Activated CD8-positive, alpha-beta T cell treated with anti-CD3 and anti-CD28 coated beads, Interleukin-2, amount 10 ng/mL, durations not matched to agents 7 days and 5 days (primary cell): ENCODE data around the gene SPTSSB. TPM values are rescaled to one million over a fixed set of nuclear protein-coding genes. Genes with fewer than 3 reads are reported as not detected.

Experiments used
- ATAC-seq: fragments of 150-1000 bp; cut with Tn5 transposase; one replicate; pipeline ENCODE4 v1.10.0; 2021; ENCODE audit warnings: moderate library complexity
- CTCF ChIA-PET: fragments of 350-600 bp; sonication (Branson Sonifier 250); formaldehyde crosslinking; loops from one replicate; lab custom pipeline; 2021; ENCODE audit warnings: antibody characterized with exemption; lab: Charles Lee
- POLR2A ChIA-PET: fragments of 350-600 bp; sonication (Branson Sonifier 250); formaldehyde crosslinking; loops from one replicate; lab custom pipeline; 2021; ENCODE audit warnings: antibody characterized with exemption; lab: Charles Lee
- DNase-seq: peaks from one replicate; pipeline ENCODE4 v3.0.0-alpha.2; 2020
- H3K27ac Mint-ChIP-seq: one replicate; pipeline ENCODE4 v1.8.0; 2021; ENCODE audit warnings: mild to moderate bottlenecking, mixed read lengths
- H3K27me3 Mint-ChIP-seq: one replicate; pipeline ENCODE4 v1.8.0; 2021; ENCODE audit warnings: low read depth, mixed read lengths
- H3K36me3 Mint-ChIP-seq: one replicate; pipeline ENCODE4 v1.8.0; 2021; ENCODE audit warnings: low read depth, mixed read lengths
- H3K4me1 Mint-ChIP-seq: one replicate; pipeline ENCODE4 v1.8.0; 2021; ENCODE audit warnings: low read depth, mixed read lengths
- H3K4me3 Mint-ChIP-seq: one replicate; pipeline ENCODE4 v1.8.0; 2021; ENCODE audit warnings: mild to moderate bottlenecking, mixed read lengths
- H3K9me3 Mint-ChIP-seq: one replicate; pipeline ENCODE4 v1.8.0; 2022; ENCODE audit warnings: mixed read lengths; ENCODE audit not compliant: insufficient read depth
- total RNA-seq, 2 experiments: library from RNA; stranded (reverse); gene quantifications; one replicate each; pipeline ENCODE4 v1.2.3, GENCODE V29; 2021

The SPTSSB gene
- total RNA-seq, 2 experiments from 2014 or later, result not detected

DNA sequence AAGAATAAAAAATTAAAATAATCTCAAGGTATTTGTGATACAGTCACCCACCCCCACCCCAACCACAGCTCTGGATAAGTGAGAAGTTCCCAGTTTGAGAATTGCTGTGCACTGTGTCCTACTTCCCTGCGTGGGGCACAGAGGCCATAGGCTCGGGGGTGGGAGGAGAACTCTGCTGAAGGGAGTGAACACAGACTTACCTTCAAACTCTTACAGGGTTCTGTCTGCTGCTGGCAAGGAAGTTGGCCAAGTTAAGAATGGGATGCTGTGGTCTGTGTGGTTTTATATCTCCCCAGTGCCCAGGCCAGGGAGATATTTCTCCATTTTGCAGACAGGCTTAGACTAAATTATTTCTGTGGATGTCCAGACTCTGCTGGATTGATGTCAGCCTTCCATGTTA, 37.6 kb downstream of the SPTSSB start:
- H3K9me3 Mint-ChIP-seq, result no peaks in the 10 kb centered on the region
- POLR2A ChIA-PET, result no interaction called here
- no peak for DNase-seq
- H3K4me1 Mint-ChIP-seq, result no peaks in the 10 kb centered on the region
- no peak overlapping the region for H3K27ac Mint-ChIP-seq
- CTCF ChIA-PET, result no interaction called here
- ATAC-seq, result no peak
- no peaks in the 10 kb centered on the region for H3K36me3 Mint-ChIP-seq
- peaks cover 50% of the 10 kb centered on the region for H3K27me3 Mint-ChIP-seq
- H3K4me3 Mint-ChIP-seq, result no peak overlapping the region

DNA sequence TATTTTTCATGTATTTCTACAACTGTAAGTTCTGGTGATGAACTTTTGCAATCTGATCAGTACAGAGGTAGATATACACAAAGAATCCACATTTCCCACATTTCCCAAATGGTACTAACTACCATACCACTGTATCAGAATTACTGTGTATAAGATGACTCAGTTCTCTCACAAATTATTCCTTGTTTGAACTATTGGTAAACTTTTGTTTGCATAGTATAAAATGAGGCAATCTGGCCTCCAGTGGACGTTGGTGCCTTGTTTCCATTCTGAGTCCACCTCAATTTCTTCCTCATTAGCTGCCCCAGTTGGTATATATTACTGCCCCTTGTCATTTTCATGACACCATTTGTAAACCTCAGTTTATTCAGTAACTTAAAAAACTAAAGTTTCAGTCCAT, 38.5 kb downstream of the SPTSSB start:
- Mint-ChIP-seq H3K4me1 (peaks cover 4% of the 10 kb centered on the region), H3K27ac (no peak overlapping the region), H3K27me3 (peaks cover 45% of the 10 kb centered on the region), H3K9me3 (no peaks in the 10 kb centered on the region), H3K4me3 (no peak overlapping the region), H3K36me3 (no peaks in the 10 kb centered on the region)
- DNase-seq (no peak), ATAC-seq (no peak)
- POLR2A ChIA-PET, result no interaction called here
- CTCF ChIA-PET, result no interaction called here

DNA sequence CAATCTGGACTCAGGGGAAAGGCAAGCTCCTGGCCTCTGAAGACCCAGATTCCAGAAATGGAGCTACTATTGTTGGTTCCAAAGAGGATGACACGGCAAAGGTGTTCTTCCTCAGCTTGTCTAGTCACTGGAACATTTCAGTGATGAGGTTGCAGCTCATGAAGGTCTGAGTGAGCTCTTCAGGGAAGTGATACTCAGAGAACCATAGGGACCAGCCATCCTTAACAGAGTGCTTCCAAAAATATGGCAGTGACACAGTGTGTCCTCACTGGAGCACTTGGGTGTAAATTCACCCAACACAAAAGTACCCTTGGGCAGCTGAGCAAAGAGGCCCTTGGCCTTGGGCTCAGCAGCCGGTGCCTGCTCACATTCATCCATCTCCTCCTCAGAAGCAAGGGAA, 46.3 kb downstream of the SPTSSB start:
- Mint-ChIP-seq H3K27me3 (peaks cover 46% of the 10 kb centered on the region), H3K4me1 (peaks cover 4% of the 10 kb centered on the region)

DNA sequence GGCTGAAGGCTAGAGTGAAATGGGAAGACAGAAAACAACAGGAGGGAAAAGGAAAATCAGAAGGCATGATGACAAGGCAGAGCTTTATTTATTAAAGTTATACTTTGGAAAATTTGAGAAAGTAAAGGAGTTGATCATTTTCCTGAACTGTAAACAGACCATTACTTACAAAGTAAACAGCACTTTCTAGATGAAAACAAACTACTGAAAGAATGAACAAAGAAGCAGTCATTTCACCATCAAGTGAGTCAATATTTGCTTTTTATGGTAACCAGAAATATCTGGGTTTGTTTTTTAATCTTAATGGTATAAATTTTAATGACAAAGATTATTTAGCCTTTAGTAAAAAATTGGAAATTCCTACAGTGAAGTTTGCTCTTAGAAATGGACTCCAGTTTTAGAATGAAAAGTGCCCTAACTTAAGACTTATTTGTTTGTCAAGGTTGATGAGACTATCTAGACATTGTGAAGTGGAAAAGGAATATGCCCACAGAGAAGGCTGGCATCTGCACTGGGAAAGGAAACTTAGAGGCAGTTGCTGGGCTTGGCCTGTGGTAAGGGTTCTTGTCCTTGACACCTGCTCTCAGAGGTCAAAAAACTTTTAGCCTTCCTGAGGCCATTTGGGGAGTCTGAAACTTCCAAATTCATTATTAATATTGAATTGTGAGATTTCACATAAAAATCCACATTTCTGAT, 47.2 kb downstream of the SPTSSB start:
- no peak overlapping the region for H3K4me3 Mint-ChIP-seq
- no peak for ATAC-seq
- CTCF ChIA-PET, result interaction anchor here (1.0 kb wide), 1 partner anchor 19 kb away, joined by 3 read pairs; no protein-coding TSS in a partner anchor

More for the DNA sequence above, 46.3 kb downstream of the SPTSSB start:
- no peak overlapping the region for H3K27ac Mint-ChIP-seq
- no peak for ATAC-seq
- DNase-seq, result no peak
- H3K9me3 Mint-ChIP-seq, result peaks cover 12% of the 10 kb centered on the region
- H3K36me3 Mint-ChIP-seq, result no peaks in the 10 kb centered on the region
- ChIA-PET POLR2A (interaction anchor here (0.6 kb wide), 1 partner anchor 30 kb away, joined by 3 read pairs; no protein-coding TSS in a partner anchor), CTCF (no interaction called here)
- no peak overlapping the region for H3K4me3 Mint-ChIP-seq

DNA sequence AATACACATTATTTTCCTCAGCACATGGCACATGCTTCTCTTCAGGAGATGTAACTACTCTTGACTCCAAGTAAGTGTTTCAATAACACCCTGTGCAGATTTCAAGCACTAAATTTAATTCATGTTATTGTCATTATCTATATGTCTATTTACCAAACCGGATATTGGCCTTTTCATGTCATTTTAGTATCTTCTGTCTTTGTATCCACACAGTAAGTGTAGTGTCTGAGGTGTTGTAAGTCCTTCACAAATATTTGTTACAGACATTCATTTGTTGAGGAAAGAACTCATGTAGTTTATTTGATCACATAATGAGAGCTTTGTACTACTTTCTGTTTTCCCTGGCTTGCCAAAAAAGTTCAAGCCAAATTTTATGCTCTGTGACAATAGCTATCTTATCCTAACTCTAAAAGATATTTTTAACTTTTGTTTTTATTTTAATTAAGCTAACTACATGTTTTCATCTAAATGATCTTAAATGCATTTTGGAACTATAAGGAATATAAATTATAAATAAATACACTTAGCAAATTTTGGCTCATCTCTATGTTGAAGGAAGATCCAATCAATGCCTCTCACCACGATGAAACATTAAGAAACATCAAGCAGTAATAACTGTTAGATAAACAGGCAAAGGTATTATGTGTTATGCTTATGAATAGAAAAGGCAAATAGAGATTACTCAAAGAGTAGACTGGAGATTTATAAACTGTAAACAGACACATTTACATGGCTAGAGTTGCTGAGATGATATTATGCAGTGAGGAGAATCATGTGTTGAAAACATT, 48.3 kb downstream of the SPTSSB start:
- ATAC-seq, result no peak
- ChIA-PET POLR2A (no interaction called here), CTCF (interaction anchor here (0.9 to 1.0 kb wide), 2 partner anchors 18 to 638 kb away, joined by 3 read pairs; no protein-coding TSS in a partner anchor)
- Mint-ChIP-seq H3K27me3 (peaks cover 40% of the 10 kb centered on the region), H3K4me3 (no peak overlapping the region), H3K4me1 (peaks cover 1% of the 10 kb centered on the region), H3K36me3 (peaks cover 5% of the 10 kb centered on the region), H3K9me3 (peaks cover 12% of the 10 kb centered on the region), H3K27ac (no peak overlapping the region)
- no peak for DNase-seq

More for the DNA sequence above, 47.2 kb downstream of the SPTSSB start:
- POLR2A ChIA-PET, result no interaction called here
- no peak for DNase-seq
- Mint-ChIP-seq H3K4me1 (peaks cover 4% of the 10 kb centered on the region), H3K27ac (no peak overlapping the region), H3K9me3 (peaks cover 12% of the 10 kb centered on the region), H3K27me3 (peaks cover 39% of the 10 kb centered on the region), H3K36me3 (peaks cover 5% of the 10 kb centered on the region)

DNA sequence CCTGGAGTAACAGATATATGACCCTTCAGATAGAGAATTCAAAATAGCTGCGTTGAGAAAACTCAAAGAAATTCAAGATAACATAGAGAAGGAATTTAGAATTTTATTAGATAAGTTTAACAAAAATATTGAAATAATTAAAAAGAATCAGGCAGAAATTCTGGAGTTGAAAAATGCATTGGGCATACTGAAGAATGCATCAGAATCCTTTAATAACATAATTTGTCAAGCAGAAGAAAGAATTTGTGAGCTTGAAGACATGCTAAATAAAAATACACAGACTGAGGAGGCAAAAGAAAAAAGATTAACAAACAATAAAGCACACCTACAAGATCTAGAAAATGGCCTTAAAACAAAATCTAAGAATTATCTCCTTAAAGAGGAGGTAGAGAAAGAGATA, 50.5 kb downstream of the SPTSSB start:
- H3K4me1 Mint-ChIP-seq, result peaks cover 14% of the 10 kb centered on the region
- no peak overlapping the region for H3K4me3 Mint-ChIP-seq
- no peak for DNase-seq
- no peak overlapping the region for H3K27ac Mint-ChIP-seq
- CTCF ChIA-PET, result no interaction called here
- no peak for ATAC-seq
- H3K36me3 Mint-ChIP-seq, result peaks cover 5% of the 10 kb centered on the region
- POLR2A ChIA-PET, result no interaction called here
- H3K27me3 Mint-ChIP-seq, result peaks cover 48% of the 10 kb centered on the region
- H3K9me3 Mint-ChIP-seq, result peaks cover 17% of the 10 kb centered on the region

DNA sequence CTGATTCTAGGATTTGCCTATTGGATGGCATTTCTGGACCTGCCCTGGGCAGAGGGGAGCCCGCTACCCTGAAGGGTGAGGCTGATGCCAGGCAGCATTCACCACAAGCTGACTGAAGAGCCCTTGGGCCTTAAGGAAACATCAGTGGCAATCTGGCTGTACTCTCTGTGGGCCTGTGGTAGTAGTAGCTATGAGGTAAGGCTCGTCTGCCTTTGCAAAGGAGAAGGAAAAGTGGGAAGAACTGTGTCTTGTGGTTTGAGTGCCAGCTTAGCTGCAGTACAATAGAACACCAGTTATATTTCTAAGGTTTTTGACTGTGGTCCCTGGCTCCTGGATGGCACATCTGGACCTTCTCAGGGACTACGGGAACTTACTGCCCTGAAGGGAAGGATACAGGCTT, 51.5 kb downstream of the SPTSSB start:
- Mint-ChIP-seq H3K9me3 (peaks cover 17% of the 10 kb centered on the region), H3K4me1 (peaks cover 15% of the 10 kb centered on the region), H3K27ac (no peak overlapping the region), H3K4me3 (no peak overlapping the region), H3K36me3 (peaks cover 5% of the 10 kb centered on the region), H3K27me3 (peaks cover 56% of the 10 kb centered on the region)
- ATAC-seq (no peak), DNase-seq (no peak)
- ChIA-PET POLR2A (no interaction called here), CTCF (no interaction called here)

DNA sequence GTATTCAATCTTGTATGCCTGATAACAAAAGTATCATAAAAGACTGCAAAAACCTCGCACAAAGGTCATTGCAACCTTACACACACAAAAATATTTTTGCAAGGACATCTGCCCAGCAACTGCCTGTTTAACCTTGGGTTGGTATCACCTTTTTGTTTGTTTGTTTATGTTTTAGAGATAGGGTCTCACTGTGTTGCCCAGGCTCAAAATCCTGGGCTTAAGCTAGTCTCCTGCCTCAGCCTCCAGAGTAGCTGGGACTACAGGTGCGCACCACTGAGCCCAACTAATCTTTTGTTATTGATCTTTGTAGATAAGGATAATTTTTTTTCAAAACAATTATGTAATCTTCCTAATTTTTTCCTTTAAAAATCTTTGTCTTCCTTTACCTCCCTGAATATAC, 54.2 kb downstream of the SPTSSB start:
- CTCF ChIA-PET, result interaction anchor here (1.2 kb wide), 1 partner anchor 42 kb away, joined by 5 read pairs; no protein-coding TSS in a partner anchor
- DNase-seq (no peak), ATAC-seq (no peak)
- Mint-ChIP-seq H3K4me1 (peaks cover 34% of the 10 kb centered on the region), H3K4me3 (no peak overlapping the region), H3K9me3 (peaks cover 17% of the 10 kb centered on the region), H3K27ac (no peak overlapping the region), H3K36me3 (peaks cover 13% of the 10 kb centered on the region), H3K27me3 (peaks cover 52% of the 10 kb centered on the region)
- POLR2A ChIA-PET, result no interaction called here

DNA sequence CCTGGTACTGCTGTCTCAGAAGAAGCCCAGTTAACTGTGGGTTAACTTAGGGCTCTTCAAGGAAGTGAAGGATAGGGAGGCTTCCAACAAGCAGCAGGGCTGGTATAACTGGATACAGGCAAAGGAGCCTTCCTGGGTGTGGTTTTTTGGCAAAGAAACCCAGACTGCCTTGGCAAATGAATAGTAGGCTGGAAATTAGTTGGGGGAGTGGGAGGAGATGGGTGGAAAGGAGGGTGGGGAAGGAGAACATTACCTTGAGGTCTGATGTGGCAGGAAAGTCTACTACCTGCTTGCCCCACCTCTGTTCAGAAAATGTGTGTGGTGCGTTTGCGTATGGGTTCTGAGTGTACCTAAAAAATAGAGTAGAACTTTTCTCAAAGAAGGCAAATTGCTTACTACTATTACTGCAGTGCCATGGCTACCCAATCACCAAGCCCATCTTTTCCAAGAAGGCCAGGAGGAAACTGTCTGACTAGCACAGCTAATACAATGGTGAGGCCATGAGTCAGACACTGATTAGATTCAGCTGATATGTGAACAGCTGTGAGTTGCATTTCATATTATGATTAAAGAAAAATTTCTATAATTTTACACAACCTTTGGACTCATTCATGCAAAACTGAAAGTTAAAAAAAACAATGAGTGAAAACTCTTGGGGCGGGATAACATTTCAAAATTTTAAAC, 55.2 kb downstream of the SPTSSB start:
- Mint-ChIP-seq H3K9me3 (peaks cover 9% of the 10 kb centered on the region), H3K27ac (no peak overlapping the region), H3K36me3 (peaks cover 13% of the 10 kb centered on the region), H3K27me3 (peaks cover 48% of the 10 kb centered on the region), H3K4me1 (peaks cover 43% of the 10 kb centered on the region), H3K4me3 (no peak overlapping the region)
- POLR2A ChIA-PET, result no interaction called here
- ATAC-seq (no peak), DNase-seq (no peak)
- CTCF ChIA-PET, result no interaction called here

DNA sequence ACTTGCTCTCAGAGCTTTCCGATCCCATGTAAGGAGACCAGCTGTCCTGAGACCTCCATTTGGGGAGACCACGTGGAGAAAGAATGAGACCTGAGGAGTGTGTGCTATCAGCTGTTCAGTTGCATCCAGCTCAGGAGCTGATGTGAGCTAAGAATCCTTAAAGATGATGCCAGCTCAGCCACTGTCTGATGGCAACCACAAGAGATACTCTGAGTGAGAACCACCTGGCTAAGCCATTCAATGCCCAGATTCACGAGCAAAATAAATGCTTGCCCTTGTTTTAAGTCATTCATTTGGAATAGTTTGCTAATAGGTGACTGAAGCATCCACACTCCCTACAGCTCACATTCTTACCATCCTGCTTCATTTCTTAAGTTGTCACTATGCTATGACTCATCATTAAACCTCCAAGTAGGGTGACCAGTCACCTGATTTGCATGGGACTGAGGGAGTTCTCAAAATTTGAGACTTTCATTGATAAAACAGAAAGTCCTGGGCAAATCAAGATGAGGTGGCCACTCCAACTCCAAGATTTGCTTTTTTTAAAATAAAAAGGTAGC, 56.4 kb downstream of the SPTSSB start:
- H3K9me3 Mint-ChIP-seq, result peaks cover 5% of the 10 kb centered on the region
- ChIA-PET CTCF (interaction anchor here (1.2 kb wide), 1 partner anchor 10 kb away, joined by 3 read pairs; no protein-coding TSS in a partner anchor), POLR2A (no interaction called here)
- peaks cover 16% of the 10 kb centered on the region for H3K36me3 Mint-ChIP-seq
- no peak for DNase-seq
- H3K27ac Mint-ChIP-seq, result no peak overlapping the region
- ATAC-seq, result no peak
- H3K4me1 Mint-ChIP-seq, result peaks cover 54% of the 10 kb centered on the region
- no peak overlapping the region for H3K4me3 Mint-ChIP-seq
- H3K27me3 Mint-ChIP-seq, result peaks cover 49% of the 10 kb centered on the region

DNA sequence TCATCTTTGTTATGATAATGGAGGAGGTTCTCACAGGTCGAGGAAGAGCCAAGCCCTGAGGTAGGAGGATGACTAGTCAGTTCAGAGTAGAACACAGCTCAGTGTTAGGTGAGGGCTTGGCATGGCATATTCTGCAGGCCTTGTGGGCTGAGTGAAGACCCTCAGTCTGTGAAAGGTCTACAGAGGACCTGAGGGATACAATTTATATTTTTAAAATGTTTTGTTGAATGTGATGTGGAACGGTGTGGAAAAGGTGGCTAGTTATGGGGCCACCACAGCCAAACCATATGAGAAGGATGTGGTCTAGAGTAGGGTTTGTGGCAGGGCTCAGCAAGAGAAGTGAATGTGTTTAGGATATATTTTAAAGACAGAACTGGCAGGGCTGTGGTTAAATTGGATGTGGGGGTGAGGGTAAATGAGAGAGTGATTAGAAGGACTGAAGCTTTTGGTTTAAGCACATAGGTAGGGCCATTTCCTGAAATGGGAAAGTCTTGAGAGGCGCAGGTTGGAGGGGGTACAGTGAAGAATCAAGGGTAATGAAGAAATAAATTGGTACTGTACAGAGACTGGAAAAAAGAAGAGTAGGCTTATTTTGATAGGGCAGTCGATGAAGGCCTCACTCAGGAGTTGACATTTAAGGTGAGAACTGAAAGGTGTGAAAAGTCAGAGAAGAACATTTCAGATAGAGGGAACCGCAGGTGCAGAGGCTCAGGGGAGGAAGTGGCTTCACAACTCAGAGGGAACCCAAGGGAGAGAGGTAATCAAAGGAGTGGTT, 60.5 kb downstream of the SPTSSB start:
- peaks cover 38% of the 10 kb centered on the region for H3K36me3 Mint-ChIP-seq
- H3K9me3 Mint-ChIP-seq, result peaks cover 20% of the 10 kb centered on the region
- CTCF ChIA-PET, result no interaction called here
- H3K27me3 Mint-ChIP-seq, result peaks cover 47% of the 10 kb centered on the region
- peak; percentile 86 for ATAC-seq
- peaks cover 61% of the 10 kb centered on the region for H3K4me1 Mint-ChIP-seq
- DNase-seq, result peak; percentile 90
- peak overlapping the region; percentile 88 for H3K27ac Mint-ChIP-seq
- H3K4me3 Mint-ChIP-seq, result peak overlapping the region; percentile 36
- POLR2A ChIA-PET, result interaction anchor here (0.7 kb wide), 1 partner anchor 10 kb away, joined by 3 read pairs; no protein-coding TSS in a partner anchor
